SK-N-SH treated with all-trans-retinoic acid at 6 μM for 48 hours (cell line): Measurements from ENCODE around the gene TXNRD2.

ENCODE experiments used
- ATAC-seq: fragments of 200-7000 bp; cut with Tn5 transposase; 3 replicates; pipeline ENCODE4 v1.9.1; 2020; ENCODE audit warnings: mild to moderate bottlenecking, moderate library complexity
- ARNTL ChIP-seq: fragments of 450-650 bp; formaldehyde crosslinking; IDR thresholded peaks from 2 replicates; pipeline ENCODE4 v1.5.0; 2020; ENCODE audit warnings: low read depth, mild to moderate bottlenecking, moderate library complexity, borderline replicate concordance
- BACH2 ChIP-seq: fragments of 250-450 bp; sonication (Bioruptor Pico); IDR thresholded peaks from 2 replicates; pipeline ENCODE4 v1.9.0; 2021; ENCODE audit warnings: mild to moderate bottlenecking, borderline replicate concordance
- ESRRG ChIP-seq: fragments of 250-450 bp; sonication (Bioruptor Pico); IDR thresholded peaks from 2 replicates; pipeline ENCODE4 v1.6.1; 2021; ENCODE audit warnings: mild to moderate bottlenecking
- GLIS3 ChIP-seq: fragments of 250-450 bp; sonication (Bioruptor Pico); IDR thresholded peaks from 2 replicates; pipeline ENCODE4 v1.5.0; 2020; ENCODE audit warnings: mild to moderate bottlenecking, moderate library complexity
- ISL1 ChIP-seq: fragments of 250-450 bp; sonication (Bioruptor Pico); IDR thresholded peaks from 2 replicates; pipeline ENCODE4 v2.1.2; 2022; ENCODE audit warnings: mild to moderate bottlenecking, moderate library complexity
- OSR1 ChIP-seq: fragments of 250-450 bp; sonication (Bioruptor Pico); IDR thresholded peaks from 2 replicates; pipeline ENCODE4 v1.8.0; 2022; ENCODE audit warnings: moderate library complexity, mild to moderate bottlenecking, inconsistent platforms
- PPARA ChIP-seq: fragments of 250-450 bp; sonication (Bioruptor Pico); IDR thresholded peaks from 2 replicates; pipeline ENCODE4 v1.5.0; 2020; ENCODE audit warnings: mild to moderate bottlenecking, borderline replicate concordance
- RARB ChIP-seq: fragments of 250-450 bp; sonication (Bioruptor Pico); IDR thresholded peaks from 2 replicates; pipeline ENCODE4 v1.8.0; 2021; ENCODE audit warnings: mild to moderate bottlenecking, moderate library complexity
- SNAI2 ChIP-seq: fragments of 250-450 bp; sonication (Bioruptor Pico); IDR thresholded peaks from 2 replicates; pipeline ENCODE4 v1.5.0; 2020; ENCODE audit warnings: mild to moderate bottlenecking, moderate library complexity
- TCF4 ChIP-seq: fragments of 250-450 bp; sonication (Bioruptor Pico); IDR thresholded peaks from 2 replicates; pipeline ENCODE4 v1.8.0; 2021; ENCODE audit warnings: mild to moderate bottlenecking, moderate library complexity, borderline replicate concordance
- TOX ChIP-seq: fragments of 250-450 bp; sonication (Bioruptor Pico); IDR thresholded peaks from 2 replicates; pipeline ENCODE4 v1.8.0; 2021; ENCODE audit warnings: mild to moderate bottlenecking, moderate library complexity, borderline replicate concordance
- ZC3H10 ChIP-seq: fragments of 250-450 bp; sonication (Bioruptor Pico); IDR thresholded peaks from 2 replicates; pipeline ENCODE4 v1.5.1; 2021; ENCODE audit warnings: mild to moderate bottlenecking, moderate library complexity
- ZFP3 ChIP-seq: fragments of 250-450 bp; sonication (Bioruptor Pico); IDR thresholded peaks from 2 replicates; pipeline ENCODE4 v1.5.0; 2020; ENCODE audit warnings: mild to moderate bottlenecking, moderate library complexity
- ZFP30 ChIP-seq: fragments of 450-650 bp; formaldehyde crosslinking; IDR thresholded peaks from 2 replicates; pipeline ENCODE4 v1.5.0; 2022; ENCODE audit warnings: mild to moderate bottlenecking, moderate library complexity
- ZNF565 ChIP-seq: fragments of 450-650 bp; formaldehyde crosslinking; conservative IDR thresholded peaks from 2 replicates; pipeline ENCODE4 v1.5.0; 2020; ENCODE audit warnings: low read depth, mild to moderate bottlenecking, moderate library complexity
- ZNF70 ChIP-seq: fragments of 450-650 bp; formaldehyde crosslinking; IDR thresholded peaks from 2 replicates; pipeline ENCODE4 v1.5.0; 2020; ENCODE audit warnings: mild to moderate bottlenecking, moderate library complexity
- TF ChIP-seq, protein P1 (sequence below): fragments of 250-450 bp; sonication (Bioruptor Pico); IDR thresholded peaks from 2 replicates; pipeline ENCODE4 v1.5.1; 2020; ENCODE audit warnings: low read depth, mild to moderate bottlenecking, moderate library complexity
- TF ChIP-seq, protein P2 (sequence below): fragments of 250-450 bp; sonication (Bioruptor Pico); IDR thresholded peaks from 2 replicates; pipeline ENCODE4 v1.5.0; 2020; ENCODE audit warnings: mild to moderate bottlenecking, moderate library complexity
- TF ChIP-seq, protein P3 (sequence below): fragments of 250-450 bp; sonication (Bioruptor Pico); IDR thresholded peaks from 2 replicates; pipeline ENCODE4 v1.5.1; 2021; ENCODE audit warnings: mild to moderate bottlenecking, moderate library complexity
- TF ChIP-seq, protein P4 (sequence below): fragments of 250-450 bp; sonication (Bioruptor Pico); IDR thresholded peaks from 2 replicates; pipeline ENCODE4 v1.8.0; 2020; ENCODE audit warnings: mild to moderate bottlenecking, moderate library complexity, borderline replicate concordance

Gene TXNRD2

DNA sequence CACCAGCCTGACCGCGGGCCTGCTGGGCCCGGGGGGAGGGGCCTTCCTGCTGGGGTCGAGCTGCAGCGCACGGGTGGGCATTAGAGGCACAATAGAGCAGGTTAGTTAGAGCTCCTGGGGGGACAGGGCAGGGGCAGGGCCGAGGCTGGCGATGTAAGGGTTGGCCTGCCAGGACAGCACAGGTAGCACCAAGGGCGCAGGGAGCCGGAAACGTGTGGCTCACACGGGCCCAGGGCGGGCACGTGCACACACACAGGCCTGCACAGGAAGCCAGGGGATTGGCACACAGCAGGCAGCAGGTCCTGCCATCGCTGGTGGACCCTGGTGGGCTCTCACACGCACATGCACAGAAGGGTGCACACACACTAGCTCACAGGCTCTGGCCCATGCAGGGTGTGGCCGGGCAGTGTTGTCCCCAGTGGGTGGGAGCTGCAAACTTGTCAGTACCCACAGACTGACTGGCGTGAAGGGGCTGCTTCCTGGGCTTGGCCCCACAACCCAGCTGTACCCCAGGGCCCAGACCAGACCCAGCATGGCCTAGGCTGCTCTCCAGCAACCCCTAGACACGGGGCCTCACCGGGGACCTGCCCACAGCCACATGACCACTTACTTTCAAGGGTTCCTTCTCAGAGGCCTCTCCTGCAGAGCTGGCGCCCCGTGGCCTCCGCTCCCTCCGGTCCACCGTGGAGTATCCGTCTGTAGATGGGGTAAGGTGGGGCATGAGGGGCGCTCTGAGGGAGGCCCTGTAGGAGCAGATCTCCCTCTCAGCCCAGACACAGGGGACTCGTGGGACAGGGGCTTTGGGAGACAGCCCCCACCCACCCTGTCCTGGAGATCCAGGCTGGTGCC lies 29.9 kb upstream of the TXNRD2 start:
- ATAC-seq = no peak

DNA sequence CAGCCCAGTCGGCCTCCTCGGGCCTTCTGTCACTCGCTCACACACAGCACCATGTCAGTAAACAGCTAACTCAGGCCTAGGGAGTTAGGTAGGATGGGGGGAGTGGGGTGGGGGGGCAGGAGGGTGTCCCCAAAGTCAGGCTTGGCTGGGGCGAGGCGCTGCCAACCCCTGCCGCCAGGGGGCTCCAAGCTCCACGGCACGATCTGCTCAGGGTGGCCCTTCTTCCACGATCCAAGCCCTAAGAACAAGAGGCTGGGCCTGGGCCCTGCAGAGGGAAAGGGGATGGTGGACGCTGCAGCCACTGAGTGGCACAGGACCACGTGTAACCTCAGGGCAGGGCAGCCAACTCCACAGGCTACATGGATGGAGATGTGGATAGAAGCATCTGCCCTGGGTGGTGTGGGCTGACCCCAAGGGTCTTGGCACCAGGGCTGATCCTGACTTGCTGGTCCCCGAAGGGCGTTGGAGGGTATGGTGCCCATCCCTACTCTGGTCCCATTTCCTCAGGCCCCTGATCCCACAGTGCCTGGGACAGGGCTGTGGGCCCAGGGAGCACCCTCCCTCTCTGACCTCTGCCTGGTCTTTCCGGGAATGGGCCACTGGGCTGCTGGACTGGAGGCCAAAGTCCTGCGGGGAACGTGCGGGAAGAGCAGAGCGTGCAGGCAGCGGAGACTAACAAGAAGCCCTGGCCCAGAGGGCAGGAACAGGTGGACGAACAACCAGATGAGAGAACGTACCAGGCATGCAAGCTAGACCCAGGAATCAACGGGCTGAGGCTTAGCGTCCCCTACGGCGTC lies 29.1 kb upstream of the TXNRD2 start:
- TF ChIP-seq BACH2 (CRISPR knock-in tag) = no peak
- peak; percentile 74 for ATAC-seq

More for the DNA sequence above, 29.9 kb upstream of the TXNRD2 start:
- no peak for TF ChIP-seq ZFP30 (CRISPR knock-in tag)
- no peak for TF ChIP-seq ZFP3 (CRISPR knock-in tag)
- no peak for TF ChIP-seq ARNTL (CRISPR knock-in tag)
- TF ChIP-seq, protein P1, sequence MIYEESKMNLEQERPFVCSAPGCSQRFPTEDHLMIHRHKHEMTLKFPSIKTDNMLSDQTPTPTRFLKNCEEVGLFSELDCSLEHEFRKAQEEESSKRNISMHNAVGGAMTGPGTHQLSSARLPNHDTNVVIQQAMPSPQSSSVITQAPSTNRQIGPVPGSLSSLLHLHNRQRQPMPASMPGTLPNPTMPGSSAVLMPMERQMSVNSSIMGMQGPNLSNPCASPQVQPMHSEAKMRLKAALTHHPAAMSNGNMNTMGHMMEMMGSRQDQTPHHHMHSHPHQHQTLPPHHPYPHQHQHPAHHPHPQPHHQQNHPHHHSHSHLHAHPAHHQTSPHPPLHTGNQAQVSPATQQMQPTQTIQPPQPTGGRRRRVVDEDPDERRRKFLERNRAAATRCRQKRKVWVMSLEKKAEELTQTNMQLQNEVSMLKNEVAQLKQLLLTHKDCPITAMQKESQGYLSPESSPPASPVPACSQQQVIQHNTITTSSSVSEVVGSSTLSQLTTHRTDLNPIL = no peak
- TF ChIP-seq BACH2 (CRISPR knock-in tag) = no peak
- no peak for TF ChIP-seq ISL1 (CRISPR knock-in tag)
- TF ChIP-seq PPARA (CRISPR knock-in tag) = no peak
- TF ChIP-seq, all 23 proteins: peak for 0

DNA sequence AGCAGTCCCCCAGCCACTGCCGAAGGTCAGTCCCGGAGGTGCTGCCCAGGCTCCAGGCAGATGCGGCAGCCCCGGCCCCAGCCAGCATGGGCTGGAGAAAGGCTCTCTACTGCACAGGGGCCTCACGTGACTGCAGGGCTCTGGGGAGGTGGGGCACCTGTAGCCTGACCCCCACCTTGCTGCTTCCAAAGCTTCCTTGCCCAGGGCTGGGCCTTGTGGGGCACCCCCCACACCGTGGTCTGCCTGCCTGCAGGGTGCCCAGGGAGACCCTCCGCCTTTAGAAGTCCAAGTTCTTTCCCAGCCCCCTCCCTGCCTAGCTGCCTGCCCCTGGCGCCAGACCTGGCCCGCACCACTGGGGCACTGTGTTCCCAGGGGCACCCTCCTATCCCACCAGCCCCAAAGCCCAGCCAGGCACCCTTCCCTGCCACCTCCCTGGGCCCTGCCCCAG lies 28.4 kb upstream of the TXNRD2 start:
- ATAC-seq = peak; percentile 2
- TF ChIP-seq OSR1 (CRISPR knock-in tag) (no peak), RARB (CRISPR knock-in tag) (no peak), ZNF70 (CRISPR knock-in tag) (no peak), ESRRG (no peak), SNAI2 (CRISPR knock-in tag) (no peak), PPARA (CRISPR knock-in tag) (no peak), ZFP30 (CRISPR knock-in tag) (no peak)
- TF ChIP-seq, protein P2, sequence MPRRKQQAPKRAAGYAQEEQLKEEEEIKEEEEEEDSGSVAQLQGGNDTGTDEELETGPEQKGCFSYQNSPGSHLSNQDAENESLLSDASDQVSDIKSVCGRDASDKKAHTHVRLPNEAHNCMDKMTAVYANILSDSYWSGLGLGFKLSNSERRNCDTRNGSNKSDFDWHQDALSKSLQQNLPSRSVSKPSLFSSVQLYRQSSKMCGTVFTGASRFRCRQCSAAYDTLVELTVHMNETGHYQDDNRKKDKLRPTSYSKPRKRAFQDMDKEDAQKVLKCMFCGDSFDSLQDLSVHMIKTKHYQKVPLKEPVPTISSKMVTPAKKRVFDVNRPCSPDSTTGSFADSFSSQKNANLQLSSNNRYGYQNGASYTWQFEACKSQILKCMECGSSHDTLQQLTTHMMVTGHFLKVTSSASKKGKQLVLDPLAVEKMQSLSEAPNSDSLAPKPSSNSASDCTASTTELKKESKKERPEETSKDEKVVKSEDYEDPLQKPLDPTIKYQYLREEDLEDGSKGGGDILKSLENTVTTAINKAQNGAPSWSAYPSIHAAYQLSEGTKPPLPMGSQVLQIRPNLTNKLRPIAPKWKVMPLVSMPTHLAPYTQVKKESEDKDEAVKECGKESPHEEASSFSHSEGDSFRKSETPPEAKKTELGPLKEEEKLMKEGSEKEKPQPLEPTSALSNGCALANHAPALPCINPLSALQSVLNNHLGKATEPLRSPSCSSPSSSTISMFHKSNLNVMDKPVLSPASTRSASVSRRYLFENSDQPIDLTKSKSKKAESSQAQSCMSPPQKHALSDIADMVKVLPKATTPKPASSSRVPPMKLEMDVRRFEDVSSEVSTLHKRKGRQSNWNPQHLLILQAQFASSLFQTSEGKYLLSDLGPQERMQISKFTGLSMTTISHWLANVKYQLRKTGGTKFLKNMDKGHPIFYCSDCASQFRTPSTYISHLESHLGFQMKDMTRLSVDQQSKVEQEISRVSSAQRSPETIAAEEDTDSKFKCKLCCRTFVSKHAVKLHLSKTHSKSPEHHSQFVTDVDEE (CRISPR knock-in tag) = no peak
- TF ChIP-seq, protein P3, sequence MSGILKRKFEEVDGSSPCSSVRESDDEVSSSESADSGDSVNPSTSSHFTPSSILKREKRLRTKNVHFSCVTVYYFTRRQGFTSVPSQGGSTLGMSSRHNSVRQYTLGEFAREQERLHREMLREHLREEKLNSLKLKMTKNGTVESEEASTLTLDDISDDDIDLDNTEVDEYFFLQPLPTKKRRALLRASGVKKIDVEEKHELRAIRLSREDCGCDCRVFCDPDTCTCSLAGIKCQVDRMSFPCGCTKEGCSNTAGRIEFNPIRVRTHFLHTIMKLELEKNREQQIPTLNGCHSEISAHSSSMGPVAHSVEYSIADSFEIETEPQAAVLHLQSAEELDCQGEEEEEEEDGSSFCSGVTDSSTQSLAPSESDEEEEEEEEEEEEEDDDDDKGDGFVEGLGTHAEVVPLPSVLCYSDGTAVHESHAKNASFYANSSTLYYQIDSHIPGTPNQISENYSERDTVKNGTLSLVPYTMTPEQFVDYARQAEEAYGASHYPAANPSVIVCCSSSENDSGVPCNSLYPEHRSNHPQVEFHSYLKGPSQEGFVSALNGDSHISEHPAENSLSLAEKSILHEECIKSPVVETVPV = no peak
- TF ChIP-seq, protein P4, sequence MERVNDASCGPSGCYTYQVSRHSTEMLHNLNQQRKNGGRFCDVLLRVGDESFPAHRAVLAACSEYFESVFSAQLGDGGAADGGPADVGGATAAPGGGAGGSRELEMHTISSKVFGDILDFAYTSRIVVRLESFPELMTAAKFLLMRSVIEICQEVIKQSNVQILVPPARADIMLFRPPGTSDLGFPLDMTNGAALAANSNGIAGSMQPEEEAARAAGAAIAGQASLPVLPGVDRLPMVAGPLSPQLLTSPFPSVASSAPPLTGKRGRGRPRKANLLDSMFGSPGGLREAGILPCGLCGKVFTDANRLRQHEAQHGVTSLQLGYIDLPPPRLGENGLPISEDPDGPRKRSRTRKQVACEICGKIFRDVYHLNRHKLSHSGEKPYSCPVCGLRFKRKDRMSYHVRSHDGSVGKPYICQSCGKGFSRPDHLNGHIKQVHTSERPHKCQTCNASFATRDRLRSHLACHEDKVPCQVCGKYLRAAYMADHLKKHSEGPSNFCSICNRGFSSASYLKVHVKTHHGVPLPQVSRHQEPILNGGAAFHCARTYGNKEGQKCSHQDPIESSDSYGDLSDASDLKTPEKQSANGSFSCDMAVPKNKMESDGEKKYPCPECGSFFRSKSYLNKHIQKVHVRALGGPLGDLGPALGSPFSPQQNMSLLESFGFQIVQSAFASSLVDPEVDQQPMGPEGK (CRISPR knock-in tag) = no peak

DNA sequence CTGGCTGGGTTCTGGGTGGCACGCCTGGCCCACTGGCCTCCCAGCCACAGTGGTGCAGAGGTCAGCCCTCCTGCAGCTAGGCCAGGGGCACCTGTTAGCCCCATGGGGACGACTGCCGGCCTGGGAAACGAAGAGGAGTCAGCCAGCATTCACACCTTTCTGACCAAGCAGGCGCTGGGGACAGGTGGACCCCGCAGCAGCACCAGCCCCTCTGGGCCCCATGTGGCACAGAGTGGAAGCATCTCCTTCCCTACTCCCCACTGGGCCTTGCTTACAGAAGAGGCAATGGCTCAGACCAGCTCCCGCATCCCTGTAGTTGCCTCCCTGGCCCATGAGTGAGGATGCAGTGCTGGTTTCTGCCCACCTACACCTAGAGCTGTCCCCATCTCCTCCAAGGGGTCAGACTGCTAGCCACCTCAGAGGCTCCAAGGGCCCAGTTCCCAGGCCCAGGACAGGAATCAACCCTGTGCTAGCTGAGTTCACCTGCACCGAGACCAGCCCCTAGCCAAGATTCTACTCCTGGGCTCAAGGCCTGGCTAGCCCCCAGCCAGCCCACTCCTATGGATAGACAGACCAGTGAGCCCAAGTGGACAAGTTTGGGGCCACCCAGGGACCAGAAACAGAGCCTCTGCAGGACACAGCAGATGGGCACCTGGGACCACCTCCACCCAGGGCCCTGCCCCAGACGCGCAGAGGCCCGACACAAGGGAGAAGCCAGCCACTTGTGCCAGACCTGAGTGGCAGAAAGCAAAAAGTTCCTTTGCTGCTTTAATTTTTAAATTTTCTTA lies 27.7 kb upstream of the TXNRD2 start:
- no peak for ATAC-seq
- TF ChIP-seq TOX (CRISPR knock-in tag) (no peak), ZNF70 (CRISPR knock-in tag) (no peak), ARNTL (CRISPR knock-in tag) (no peak), PPARA (CRISPR knock-in tag) (no peak), ISL1 (CRISPR knock-in tag) (no peak), ZNF565 (no peak), ESRRG (no peak), RARB (CRISPR knock-in tag) (no peak), GLIS3 (CRISPR knock-in tag) (no peak), ZFP30 (CRISPR knock-in tag) (no peak), TCF4 (CRISPR knock-in tag) (no peak), ZC3H10 (CRISPR knock-in tag) (no peak), OSR1 (CRISPR knock-in tag) (no peak)
- TF ChIP-seq, protein P1 = no peak
- TF ChIP-seq, protein P4 (CRISPR knock-in tag) = no peak
